Tibial artery (tissue), 4 donors: Measurements from ENCODE around the gene MYO9B.

Experiments used
- DNase-seq, 2 donors: peaks; one replicate each; pipeline ENCODE4 v3.0.0-alpha.2; 2019
- H3K27ac ChIP-seq, 2 donors: fragments of 200-600 bp; sonication (generic) in 1 of 2; 1 replicate in 1 of 2; 2 replicates in 1 of 2; pipeline ENCODE4 v1.5.1; 2018 to 2019; ENCODE audit warnings: mild to moderate bottlenecking in 1 of 2
- H3K27me3 ChIP-seq, 2 donors: fragments of 200-600 bp; sonication (generic) in 1 of 2; one replicate each; pipeline versions ENCODE4 v1.5.1 to v1.6.0; 2016 to 2019
- H3K36me3 ChIP-seq, 3 donors: fragments of 200-600 bp; sonication (generic) in 2 of 3; one replicate each; pipeline ENCODE4 v1.5.1; 2016 to 2019; ENCODE audit warnings: mild to moderate bottlenecking in 2 of 3
- H3K4me1 ChIP-seq, 4 donors: fragments of 200-600 bp; sonication (generic) in 2 of 4; 1 replicate in 3 of 4; 2 replicates in 1 of 4; pipeline ENCODE4 v1.5.1; 2016 to 2019
- H3K4me3 ChIP-seq, 2 donors: fragments of 200-600 bp; sonication (generic) in 1 of 2; 1 replicate in 1 of 2; 2 replicates in 1 of 2; pipeline ENCODE4 v1.5.1; 2018 to 2019; ENCODE audit warnings: mild to moderate bottlenecking in 2 of 2
- H3K9me3 ChIP-seq, 3 donors: fragments of 200-600 bp; sonication (generic) in 1 of 3; one replicate each; pipeline ENCODE4 v1.5.1; 2016 to 2019
- intact Hi-C: fragments of 100-400 bp; cut with DNase I; formaldehyde crosslinking; loops from one replicate; pipeline ENCODE4 v1.15.0; 2023; ENCODE audit warnings: low total_unique reads
- TF ChIP-seq, protein P1 (sequence below), 2 experiments: fragments of 200-600 bp in 1 of 2; fragments of 450-650 bp in 1 of 2; IDR thresholded peaks; one replicate each; pipeline ENCODE4 v1.5.1; 2017 to 2019; ENCODE audit warnings: antibody characterized with exemption in 2 of 2, mild to moderate bottlenecking in 1 of 2, moderate library complexity in 1 of 2

The MYO9B gene

DNA sequence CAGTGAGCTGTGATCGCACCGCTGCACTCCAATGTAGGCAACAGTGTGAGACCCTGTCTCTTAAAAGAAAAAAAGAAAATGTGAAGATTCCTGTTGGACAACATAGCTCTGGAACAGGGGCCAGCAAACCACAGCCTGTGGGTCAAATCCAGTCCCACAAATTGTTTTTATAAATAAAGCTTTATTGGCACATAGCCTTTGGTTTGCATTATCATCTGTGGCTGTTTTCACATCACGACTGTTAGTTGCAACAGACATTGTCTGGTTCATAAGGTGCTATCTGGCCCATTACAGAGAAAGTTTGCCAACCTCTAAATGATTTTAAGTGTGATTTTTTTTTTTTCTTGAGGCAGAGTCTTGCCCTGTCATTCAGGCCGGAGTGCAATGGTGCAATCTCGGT, 90.1 kb downstream of the MYO9B start:
- Histone ChIP-seq H3K27me3 (no peaks in the 10 kb centered on the region), H3K4me3 (no peak overlapping the region), H3K9me3 (no peaks in the 10 kb centered on the region), H3K4me1 (no peaks in the 10 kb centered on the region), H3K36me3 (peaks cover 90 to 100% (median 93%) of the 10 kb centered on the region in 3 donors), H3K27ac (no peak overlapping the region)
- TF ChIP-seq, protein P1, sequence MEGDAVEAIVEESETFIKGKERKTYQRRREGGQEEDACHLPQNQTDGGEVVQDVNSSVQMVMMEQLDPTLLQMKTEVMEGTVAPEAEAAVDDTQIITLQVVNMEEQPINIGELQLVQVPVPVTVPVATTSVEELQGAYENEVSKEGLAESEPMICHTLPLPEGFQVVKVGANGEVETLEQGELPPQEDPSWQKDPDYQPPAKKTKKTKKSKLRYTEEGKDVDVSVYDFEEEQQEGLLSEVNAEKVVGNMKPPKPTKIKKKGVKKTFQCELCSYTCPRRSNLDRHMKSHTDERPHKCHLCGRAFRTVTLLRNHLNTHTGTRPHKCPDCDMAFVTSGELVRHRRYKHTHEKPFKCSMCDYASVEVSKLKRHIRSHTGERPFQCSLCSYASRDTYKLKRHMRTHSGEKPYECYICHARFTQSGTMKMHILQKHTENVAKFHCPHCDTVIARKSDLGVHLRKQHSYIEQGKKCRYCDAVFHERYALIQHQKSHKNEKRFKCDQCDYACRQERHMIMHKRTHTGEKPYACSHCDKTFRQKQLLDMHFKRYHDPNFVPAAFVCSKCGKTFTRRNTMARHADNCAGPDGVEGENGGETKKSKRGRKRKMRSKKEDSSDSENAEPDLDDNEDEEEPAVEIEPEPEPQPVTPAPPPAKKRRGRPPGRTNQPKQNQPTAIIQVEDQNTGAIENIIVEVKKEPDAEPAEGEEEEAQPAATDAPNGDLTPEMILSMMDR (IDR thresholded peaks at IDR 0.05): no peak
- intact Hi-C loops: no loop called here
- no peak for DNase-seq

DNA sequence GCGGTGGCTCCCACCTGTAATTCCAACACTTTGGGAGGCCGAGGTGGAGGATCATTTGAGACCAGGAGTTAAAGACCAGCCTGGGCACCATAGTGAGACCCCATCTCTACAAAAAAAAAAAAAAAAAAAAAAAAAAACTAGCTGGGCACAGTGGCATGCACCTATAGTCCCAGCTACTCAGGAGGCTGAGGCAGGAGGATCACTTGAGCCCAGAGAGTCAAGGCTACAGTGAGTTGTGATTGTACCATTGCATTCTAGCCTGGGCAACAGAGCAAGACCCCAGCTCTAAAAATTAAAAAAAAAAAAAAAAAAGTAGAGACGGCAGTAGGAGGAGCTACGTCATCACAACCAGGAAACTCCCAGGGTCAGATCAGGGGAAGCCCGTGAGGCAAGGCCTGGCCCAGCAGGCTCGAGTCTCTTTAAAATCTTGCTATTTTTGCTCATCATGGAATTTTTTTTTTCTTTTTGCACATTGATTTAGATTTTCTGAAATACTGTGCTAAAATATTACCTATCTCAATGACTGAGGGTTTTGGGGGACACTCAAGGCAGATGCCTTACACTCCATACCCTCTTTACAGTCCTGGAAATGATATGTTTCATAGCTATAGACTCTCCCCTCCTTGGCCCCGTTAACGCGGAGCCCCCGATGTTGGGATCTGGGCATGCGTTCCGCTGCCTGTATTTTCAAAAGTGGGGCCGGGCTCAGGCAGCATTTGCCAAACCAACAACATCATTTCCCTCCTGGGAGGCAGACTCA, 95.1 kb downstream of the MYO9B start:
- intact Hi-C loops: no loop called here
- TF ChIP-seq, protein P1 (IDR thresholded peaks at IDR 0.05): no peak
- H3K27ac ChIP-seq: no peak overlapping the region

DNA sequence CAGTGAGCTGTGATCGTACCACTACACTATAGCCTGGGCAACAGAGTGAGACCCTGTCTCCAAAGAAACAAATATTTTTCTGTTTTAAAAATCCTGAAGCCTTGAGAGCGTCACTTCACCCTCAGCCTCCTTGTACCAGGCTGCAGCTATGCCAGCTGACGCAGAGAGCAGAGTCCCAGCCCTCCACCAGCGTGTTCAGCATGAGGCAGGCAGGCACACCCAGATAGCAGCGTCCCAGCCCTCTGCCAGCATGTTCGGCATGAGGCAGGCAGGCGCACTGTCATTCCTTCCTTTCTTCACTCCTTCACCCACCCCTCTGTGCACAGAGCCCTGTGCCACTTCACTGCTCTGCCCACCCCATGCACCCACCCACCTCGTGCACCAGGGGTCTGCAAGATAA, 96.3 kb downstream of the MYO9B start:
- TF ChIP-seq, protein P1 (IDR thresholded peaks at IDR 0.05): no peak
- Histone ChIP-seq H3K9me3 (no peaks in the 10 kb centered on the region), H3K27me3 (no peaks in the 10 kb centered on the region), H3K27ac (no peak overlapping the region), H3K4me1 (no peaks in the 10 kb centered on the region), H3K4me3 (no peak overlapping the region), H3K36me3 (peaks cover 89 to 100% (median 90%) of the 10 kb centered on the region in 3 donors)
- DNase-seq: no peak
- intact Hi-C loops: no loop called here

More for the DNA sequence above, 95.1 kb downstream of the MYO9B start:
- Histone ChIP-seq H3K27me3 (no peaks in the 10 kb centered on the region), H3K9me3 (no peaks in the 10 kb centered on the region), H3K4me3 (no peak overlapping the region), H3K4me1 (no peaks in the 10 kb centered on the region), H3K36me3 (peaks cover 89 to 100% (median 90%) of the 10 kb centered on the region in 3 donors)
- DNase-seq: no peak

DNA sequence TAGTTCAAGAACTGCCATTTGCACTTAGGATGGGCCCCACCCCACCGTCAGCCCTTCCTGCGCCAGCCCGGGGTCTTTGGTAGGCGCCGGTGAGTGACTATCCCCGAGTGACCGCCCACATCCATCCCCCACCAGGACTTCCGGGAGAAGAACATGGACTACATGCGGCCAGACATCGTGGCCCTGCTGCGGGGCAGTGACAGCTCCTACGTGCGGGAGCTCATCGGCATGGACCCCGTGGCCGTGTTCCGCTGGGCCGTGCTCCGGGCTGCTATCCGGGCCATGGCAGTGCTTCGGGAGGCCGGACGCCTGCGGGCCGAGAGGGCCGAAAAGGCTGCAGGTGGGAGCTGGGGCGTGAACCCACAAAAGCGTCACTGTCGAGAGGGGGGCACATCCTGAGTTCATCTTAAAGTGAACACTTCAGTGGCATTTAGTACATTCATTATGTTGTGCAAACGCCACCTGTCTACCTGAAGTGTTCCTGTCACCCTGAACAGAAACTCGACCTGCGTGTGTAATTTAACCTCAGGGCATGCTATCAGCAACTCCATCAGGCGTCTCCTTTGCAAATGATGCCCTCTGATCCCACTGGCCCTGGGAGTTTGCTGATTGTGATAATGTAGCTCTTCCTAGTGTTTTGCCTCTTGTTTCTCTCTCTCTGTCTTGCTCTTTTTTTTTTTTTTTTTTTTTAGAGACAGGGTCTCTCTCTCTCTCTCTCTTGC, 97.2 kb downstream of the MYO9B start:
- peaks cover 92 to 100% (median 93%) of the 10 kb centered on the region in 3 donors for H3K36me3 ChIP-seq
- no peaks in the 10 kb centered on the region for H3K4me1 ChIP-seq
- no peak overlapping the region for H3K27ac ChIP-seq
- H3K27me3 ChIP-seq: no peaks in the 10 kb centered on the region
- no peaks in the 10 kb centered on the region for H3K9me3 ChIP-seq
- intact Hi-C loops: no loop called here
- TF ChIP-seq, protein P1 (IDR thresholded peaks at IDR 0.05): no peak
- no peak for DNase-seq
- H3K4me3 ChIP-seq: no peak overlapping the region

DNA sequence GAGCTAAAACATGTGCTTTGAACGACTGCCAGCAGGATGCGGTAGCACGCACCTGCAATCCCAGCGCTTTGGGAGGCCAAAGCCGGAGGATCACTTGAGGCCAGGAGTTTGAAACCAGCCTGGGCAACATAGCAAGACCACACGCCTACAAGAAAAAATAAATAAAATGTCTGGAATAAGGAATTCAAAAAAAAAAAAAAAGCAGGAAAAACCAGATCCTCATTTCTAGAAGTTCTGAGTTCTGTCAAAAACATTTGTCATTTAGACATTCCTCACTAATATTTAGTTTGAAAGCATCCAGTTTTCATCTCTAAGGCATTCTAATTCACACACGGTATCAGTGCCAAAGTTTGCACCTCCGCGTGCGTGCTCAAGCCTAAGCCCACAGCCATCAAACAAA, 102.7 kb downstream of the MYO9B start:
- Histone ChIP-seq H3K27ac (no peak overlapping the region), H3K4me1 (no peaks in the 10 kb centered on the region), H3K4me3 (no peak overlapping the region), H3K36me3 (peaks cover 76 to 99% (median 81%) of the 10 kb centered on the region in 3 donors), H3K27me3 (no peaks in the 10 kb centered on the region), H3K9me3 (no peaks in the 10 kb centered on the region)
- intact Hi-C loops: no loop called here
- DNase-seq: no peak
- TF ChIP-seq, protein P1 (IDR thresholded peaks at IDR 0.05): no peak
